SK-N-SH treated with all-trans-retinoic acid at 6 μM for 48 hours (cell line): Measurements from ENCODE around the gene DIP2C.

Source experiments
- ARNTL ChIP-seq: fragments of 450-650 bp; formaldehyde crosslinking; IDR thresholded peaks from 2 replicates; pipeline ENCODE4 v1.5.0; 2020; ENCODE audit warnings: low read depth, mild to moderate bottlenecking, moderate library complexity, borderline replicate concordance
- BACH2 ChIP-seq: fragments of 250-450 bp; sonication (Bioruptor Pico); IDR thresholded peaks from 2 replicates; pipeline ENCODE4 v1.9.0; 2021; ENCODE audit warnings: mild to moderate bottlenecking, borderline replicate concordance
- CREB5 ChIP-seq: fragments of 250-450 bp; sonication (Bioruptor Pico); IDR thresholded peaks from 2 replicates; pipeline ENCODE4 v1.5.1; 2020; ENCODE audit warnings: low read depth, mild to moderate bottlenecking, moderate library complexity
- ESRRG ChIP-seq: fragments of 250-450 bp; sonication (Bioruptor Pico); IDR thresholded peaks from 2 replicates; pipeline ENCODE4 v1.6.1; 2021; ENCODE audit warnings: mild to moderate bottlenecking
- PPARA ChIP-seq: fragments of 250-450 bp; sonication (Bioruptor Pico); IDR thresholded peaks from 2 replicates; pipeline ENCODE4 v1.5.0; 2020; ENCODE audit warnings: mild to moderate bottlenecking, borderline replicate concordance
- ZFP30 ChIP-seq: fragments of 450-650 bp; formaldehyde crosslinking; IDR thresholded peaks from 2 replicates; pipeline ENCODE4 v1.5.0; 2022; ENCODE audit warnings: mild to moderate bottlenecking, moderate library complexity
- TF ChIP-seq, protein P1 (sequence below): fragments of 250-450 bp; sonication (Bioruptor Pico); IDR thresholded peaks from 2 replicates; pipeline ENCODE4 v1.8.0; 2020; ENCODE audit warnings: mild to moderate bottlenecking, moderate library complexity, borderline replicate concordance
- TF ChIP-seq, protein P2 (sequence below): fragments of 250-450 bp; sonication (Bioruptor Pico); IDR thresholded peaks from 2 replicates; pipeline ENCODE4 v1.5.1; 2021; ENCODE audit warnings: mild to moderate bottlenecking, moderate library complexity

- TF ChIP-seq, protein P1, sequence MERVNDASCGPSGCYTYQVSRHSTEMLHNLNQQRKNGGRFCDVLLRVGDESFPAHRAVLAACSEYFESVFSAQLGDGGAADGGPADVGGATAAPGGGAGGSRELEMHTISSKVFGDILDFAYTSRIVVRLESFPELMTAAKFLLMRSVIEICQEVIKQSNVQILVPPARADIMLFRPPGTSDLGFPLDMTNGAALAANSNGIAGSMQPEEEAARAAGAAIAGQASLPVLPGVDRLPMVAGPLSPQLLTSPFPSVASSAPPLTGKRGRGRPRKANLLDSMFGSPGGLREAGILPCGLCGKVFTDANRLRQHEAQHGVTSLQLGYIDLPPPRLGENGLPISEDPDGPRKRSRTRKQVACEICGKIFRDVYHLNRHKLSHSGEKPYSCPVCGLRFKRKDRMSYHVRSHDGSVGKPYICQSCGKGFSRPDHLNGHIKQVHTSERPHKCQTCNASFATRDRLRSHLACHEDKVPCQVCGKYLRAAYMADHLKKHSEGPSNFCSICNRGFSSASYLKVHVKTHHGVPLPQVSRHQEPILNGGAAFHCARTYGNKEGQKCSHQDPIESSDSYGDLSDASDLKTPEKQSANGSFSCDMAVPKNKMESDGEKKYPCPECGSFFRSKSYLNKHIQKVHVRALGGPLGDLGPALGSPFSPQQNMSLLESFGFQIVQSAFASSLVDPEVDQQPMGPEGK (CRISPR knock-in tag): no peak
- TF ChIP-seq ZFP30 (CRISPR knock-in tag) (no peak), ESRRG (no peak), ARNTL (no peak), PPARA (no peak), BACH2 (CRISPR knock-in tag) (no peak), CREB5 (CRISPR knock-in tag) (no peak)
- TF ChIP-seq, protein P2, sequence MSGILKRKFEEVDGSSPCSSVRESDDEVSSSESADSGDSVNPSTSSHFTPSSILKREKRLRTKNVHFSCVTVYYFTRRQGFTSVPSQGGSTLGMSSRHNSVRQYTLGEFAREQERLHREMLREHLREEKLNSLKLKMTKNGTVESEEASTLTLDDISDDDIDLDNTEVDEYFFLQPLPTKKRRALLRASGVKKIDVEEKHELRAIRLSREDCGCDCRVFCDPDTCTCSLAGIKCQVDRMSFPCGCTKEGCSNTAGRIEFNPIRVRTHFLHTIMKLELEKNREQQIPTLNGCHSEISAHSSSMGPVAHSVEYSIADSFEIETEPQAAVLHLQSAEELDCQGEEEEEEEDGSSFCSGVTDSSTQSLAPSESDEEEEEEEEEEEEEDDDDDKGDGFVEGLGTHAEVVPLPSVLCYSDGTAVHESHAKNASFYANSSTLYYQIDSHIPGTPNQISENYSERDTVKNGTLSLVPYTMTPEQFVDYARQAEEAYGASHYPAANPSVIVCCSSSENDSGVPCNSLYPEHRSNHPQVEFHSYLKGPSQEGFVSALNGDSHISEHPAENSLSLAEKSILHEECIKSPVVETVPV (CRISPR knock-in tag): no peak
Observed at GRCh38 chr10:282294-283139, 407.0 kb downstream of the DIP2C start.
